ENCODE measurements around the gene TAF8. TPM values are rescaled to one million over a fixed set of nuclear protein-coding genes. Genes with fewer than 3 reads are reported as not detected.
A peak's percentile ranks its signal among the peaks of the same experiment; 100 is the strongest.

TAF8 gene
- total RNA-seq, 4 donors from 2014 or later: 16.7 to 35.2 (median 25.9) TPM

DNA sequence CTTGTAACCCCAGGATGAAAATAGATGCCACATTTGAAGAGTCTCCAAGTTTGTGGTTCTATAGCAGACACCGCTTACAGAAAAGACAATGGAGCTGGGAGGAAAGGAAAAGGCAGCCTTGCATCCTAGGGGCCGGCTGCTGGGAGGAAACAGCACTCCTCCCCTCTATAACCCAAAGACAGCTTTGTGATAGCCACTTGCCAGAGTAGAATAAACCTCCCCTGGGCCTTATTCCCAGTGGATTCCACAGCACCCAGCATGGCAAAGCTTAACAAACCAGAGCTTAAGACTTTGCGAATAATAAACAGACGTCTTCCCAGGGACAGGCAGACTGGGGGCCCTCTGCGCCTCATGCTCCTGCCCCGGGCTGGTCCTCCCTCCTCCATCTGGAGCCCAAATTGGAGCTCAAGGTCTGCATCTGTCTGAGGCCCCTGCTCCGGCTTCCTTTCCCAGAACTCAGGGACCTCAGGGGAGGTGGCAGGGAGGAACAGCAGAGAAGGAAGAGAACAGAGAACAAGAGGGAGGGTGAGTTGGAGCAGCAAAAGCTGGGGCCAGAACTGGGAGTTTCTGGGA, 8.8 kb upstream of the TAF8 start:
- intact Hi-C loops (cut with DNase I): loop anchor here (5.0 kb wide), 2 partner anchors 119 to 259 kb away; partner anchors contain the start of genes BYSL, MED20 and PRICKLE4
- H3K4me3 ChIP-seq: peak overlapping the region in 2 of 4 donors; percentile 7 to 21
- no peaks in the 10 kb centered on the region for H3K27me3 ChIP-seq
- 40% methylated on average over 6 of the region's 7 CpGs for WGBS
- H3K36me3 ChIP-seq: no peaks in the 10 kb centered on the region
- H3K4me1 ChIP-seq: peaks cover 45 to 75% (median 69%) of the 10 kb centered on the region in 4 donors
- H3K9me3 ChIP-seq: no peaks in the 10 kb centered on the region
- H3K27ac ChIP-seq (replicated peaks in 1 of 4): peak overlapping the region; percentile 77 to 93 (median 85)
- TF ChIP-seq EP300 (IDR thresholded peaks at IDR 0.05): no peak
- TF ChIP-seq POLR2AphosphoS5 (IDR thresholded peaks at IDR 0.05): no peak
- no peak for TF ChIP-seq POLR2A (IDR thresholded peaks at IDR 0.05; ENCODE audit: low read depth)
- no peak for TF ChIP-seq CTCF (IDR thresholded peaks at IDR 0.05)
- no peak for DNase-seq (ENCODE audit: extremely low spot score)

DNA sequence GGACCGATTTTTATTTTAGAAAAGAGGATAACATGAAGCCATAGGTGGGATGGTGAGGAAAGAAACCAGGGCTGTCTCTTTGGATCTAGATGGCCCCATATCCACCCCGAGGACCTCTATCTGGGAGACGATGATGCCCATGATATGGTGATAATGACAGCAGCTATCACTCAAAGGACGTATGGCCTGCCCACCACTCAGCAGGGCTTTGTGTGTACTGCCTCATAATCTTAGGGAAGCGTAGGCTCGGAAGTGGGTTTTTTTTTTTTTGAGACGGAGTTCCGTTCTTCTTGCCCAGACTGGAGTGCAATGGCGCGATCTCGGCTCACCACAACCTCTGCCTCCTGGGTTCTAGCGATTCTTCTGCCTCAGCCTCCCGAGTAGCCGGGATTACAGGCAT, 8.2 kb upstream of the TAF8 start:
- peak overlapping the region; percentile 77 to 93 (median 85) for H3K27ac ChIP-seq (replicated peaks in 1 of 4)
- H3K9me3 ChIP-seq: no peaks in the 10 kb centered on the region
- TF ChIP-seq POLR2A (IDR thresholded peaks at IDR 0.05; ENCODE audit: low read depth): no peak
- no peak for TF ChIP-seq POLR2AphosphoS5 (IDR thresholded peaks at IDR 0.05)
- TF ChIP-seq CTCF (IDR thresholded peaks at IDR 0.05): no peak
- TF ChIP-seq EP300 (IDR thresholded peaks at IDR 0.05): no peak
- no peak for DNase-seq (ENCODE audit: extremely low spot score)
- H3K4me3 ChIP-seq: peak overlapping the region in 2 of 4 donors; percentile 7 to 21
- no peaks in the 10 kb centered on the region for H3K36me3 ChIP-seq
- intact Hi-C loops (cut with DNase I): loop anchor here (5.0 kb wide), 2 partner anchors 120 to 260 kb away; partner anchors contain the start of genes BYSL, MED20 and PRICKLE4
- H3K27me3 ChIP-seq: no peaks in the 10 kb centered on the region
- WGBS: 76% methylated on average over 14 of the region's 14 CpGs
- H3K4me1 ChIP-seq: peaks cover 51 to 81% (median 75%) of the 10 kb centered on the region in 4 donors

DNA sequence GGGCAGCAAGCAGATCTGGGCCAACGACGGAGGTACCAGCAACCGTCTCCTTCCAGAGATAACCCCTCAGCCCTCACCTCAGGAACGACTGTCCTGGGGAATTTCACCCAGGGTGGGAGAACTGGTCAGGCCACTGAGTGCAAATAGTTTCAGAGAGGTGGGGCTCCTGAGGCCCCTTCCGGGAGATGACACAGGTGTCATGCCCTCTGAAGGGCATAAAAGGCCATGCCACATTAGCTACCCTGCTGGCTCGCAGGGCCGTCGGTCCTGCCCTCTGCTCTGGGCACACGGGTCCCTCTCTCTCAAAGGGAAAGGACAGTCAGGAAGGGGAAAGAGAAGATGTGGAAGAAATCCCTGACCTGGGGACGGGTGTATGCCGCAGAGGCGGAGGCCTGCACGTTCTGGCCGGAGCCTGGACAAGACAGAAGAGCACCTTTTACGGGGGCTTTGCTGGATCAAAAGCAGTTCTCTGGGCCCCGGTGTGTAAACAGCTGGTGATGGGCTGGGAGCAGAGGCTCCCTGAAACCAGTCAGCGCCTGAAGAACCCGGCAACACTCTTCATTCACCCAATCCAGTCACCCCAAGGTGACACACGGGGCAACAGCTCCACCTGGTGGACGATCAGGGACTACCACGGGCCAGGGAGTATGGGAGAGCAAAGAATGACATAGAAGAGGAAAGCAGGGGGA, 6.4 kb upstream of the TAF8 start:
- H3K36me3 ChIP-seq: no peaks in the 10 kb centered on the region
- TF ChIP-seq EP300 (IDR thresholded peaks at IDR 0.05) (no peak), CTCF (IDR thresholded peaks at IDR 0.05) (peak; percentile 97), POLR2AphosphoS5 (IDR thresholded peaks at IDR 0.05) (peak; percentile 46 to 76), POLR2A (IDR thresholded peaks at IDR 0.05; ENCODE audit: low read depth) (no peak)
- peaks cover 59 to 95% (median 88%) of the 10 kb centered on the region in 4 donors for H3K4me1 ChIP-seq
- intact Hi-C loops (cut with DNase I): loop anchor here (2.0 to 5.0 kb wide), 4 partner anchors 107 to 262 kb away; partner anchors contain the start of genes BYSL, MED20 and PRICKLE4
- WGBS: 35% methylated on average over 19 of the region's 21 CpGs
- peak overlapping the region; percentile 25 to 84 (median 31) for H3K4me3 ChIP-seq
- peak overlapping the region; percentile 91 to 96 (median 94) for H3K27ac ChIP-seq (replicated peaks in 1 of 4)
- no peaks in the 10 kb centered on the region for H3K9me3 ChIP-seq
- DNase-seq (ENCODE audit: extremely low spot score): peak; percentile 95
- no peaks in the 10 kb centered on the region for H3K27me3 ChIP-seq

DNA sequence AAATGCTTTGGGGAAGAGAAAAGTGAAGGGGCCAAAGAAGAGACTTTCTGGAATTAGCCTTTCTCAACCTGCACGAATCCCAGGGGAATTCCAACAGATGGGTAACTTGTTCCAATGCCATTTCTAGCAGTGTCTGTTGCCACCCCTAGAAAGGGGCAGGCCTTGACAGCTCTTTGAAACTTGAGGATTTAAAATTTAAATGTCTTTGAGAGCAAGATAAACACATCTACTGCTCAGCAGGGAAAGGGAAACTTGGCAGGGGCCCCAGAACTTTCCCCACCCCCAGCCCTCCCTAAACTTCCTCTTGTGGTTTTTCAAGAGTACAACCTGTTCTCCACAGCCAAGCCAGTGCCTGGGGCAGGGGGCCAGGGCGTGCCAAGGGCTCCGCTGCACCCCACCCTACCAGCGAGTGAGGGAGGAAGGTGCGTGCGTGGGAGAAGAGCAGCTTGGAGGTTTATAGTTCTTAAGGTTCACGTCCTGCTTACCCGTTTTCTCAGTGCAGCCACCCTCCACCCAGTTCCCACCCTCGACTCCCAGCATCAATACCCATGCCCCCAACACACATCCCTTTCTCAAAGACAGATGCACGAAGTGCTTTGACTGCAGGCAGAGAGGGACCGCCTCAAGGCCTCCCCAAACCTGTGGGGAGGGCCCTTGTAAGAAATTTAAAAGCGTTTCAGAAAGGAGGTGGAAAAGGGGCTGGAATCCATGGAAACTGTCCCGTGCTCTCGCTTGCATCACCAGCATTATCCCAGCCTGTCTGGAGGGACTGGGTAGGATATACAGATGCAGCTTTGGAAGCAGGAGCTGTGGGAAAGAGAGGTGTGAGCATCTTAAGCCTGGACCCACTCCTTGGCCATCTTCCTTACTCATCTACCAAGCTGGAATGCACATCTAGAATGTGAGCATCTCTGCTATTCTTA, 4.5 kb upstream of the TAF8 start:
- Histone ChIP-seq H3K36me3 (no peaks in the 10 kb centered on the region), H3K27ac (replicated peaks in 1 of 4) (peak overlapping the region; percentile 91 to 96 (median 94)), H3K4me3 (peak overlapping the region; percentile 78 to 92 (median 84)), H3K27me3 (no peaks in the 10 kb centered on the region), H3K4me1 (peaks cover 68 to 91% (median 87%) of the 10 kb centered on the region in 4 donors), H3K9me3 (no peaks in the 10 kb centered on the region)
- intact Hi-C loops (cut with DNase I): loop anchor here (2.0 kb wide), 2 partner anchors 109 to 199 kb away; no protein-coding TSS in a partner anchor
- 5% methylated on average over 14 of the region's 14 CpGs for WGBS
- TF ChIP-seq EP300 (IDR thresholded peaks at IDR 0.05): peak; percentile 29
- no peak for TF ChIP-seq CTCF (IDR thresholded peaks at IDR 0.05)
- TF ChIP-seq POLR2A (IDR thresholded peaks at IDR 0.05; ENCODE audit: low read depth): no peak
- peak; percentile 87 to 88 for TF ChIP-seq POLR2AphosphoS5 (IDR thresholded peaks at IDR 0.05)
- DNase-seq (ENCODE audit: extremely low spot score): peak; percentile 98

Measured in esophagus muscularis mucosa (tissue), 4 donors.